GM12892 (cell line): ENCODE data around the gene ATP8B4.

Experiments
- DNase-seq: peaks from one replicate; pipeline ENCODE4 v3.0.0; 2011; ENCODE audit not compliant: insufficient read length
- FAIRE-seq: peaks from 2 replicates; lab custom pipeline; 2011; peaks lifted over from hg19 to GRCh38; lab: Jason Lieb, UNC
- POLR2A ChIP-seq: IDR thresholded peaks from 2 replicates; pipeline ENCODE4 v1.6.1; 2011; ENCODE audit warnings: low read depth, low read length, control low read depth
- POLR2AphosphoS5 ChIP-seq: IDR thresholded peaks from 2 replicates; pipeline ENCODE4 v1.6.1; 2011; ENCODE audit warnings: low read depth, low read length, control low read depth
- TAF1 ChIP-seq: IDR thresholded peaks from 2 replicates; pipeline ENCODE4 v1.6.1; 2011; ENCODE audit warnings: low read depth, mild to moderate bottlenecking, control low read depth, low read length, borderline replicate concordance

The ATP8B4 gene

DNA sequence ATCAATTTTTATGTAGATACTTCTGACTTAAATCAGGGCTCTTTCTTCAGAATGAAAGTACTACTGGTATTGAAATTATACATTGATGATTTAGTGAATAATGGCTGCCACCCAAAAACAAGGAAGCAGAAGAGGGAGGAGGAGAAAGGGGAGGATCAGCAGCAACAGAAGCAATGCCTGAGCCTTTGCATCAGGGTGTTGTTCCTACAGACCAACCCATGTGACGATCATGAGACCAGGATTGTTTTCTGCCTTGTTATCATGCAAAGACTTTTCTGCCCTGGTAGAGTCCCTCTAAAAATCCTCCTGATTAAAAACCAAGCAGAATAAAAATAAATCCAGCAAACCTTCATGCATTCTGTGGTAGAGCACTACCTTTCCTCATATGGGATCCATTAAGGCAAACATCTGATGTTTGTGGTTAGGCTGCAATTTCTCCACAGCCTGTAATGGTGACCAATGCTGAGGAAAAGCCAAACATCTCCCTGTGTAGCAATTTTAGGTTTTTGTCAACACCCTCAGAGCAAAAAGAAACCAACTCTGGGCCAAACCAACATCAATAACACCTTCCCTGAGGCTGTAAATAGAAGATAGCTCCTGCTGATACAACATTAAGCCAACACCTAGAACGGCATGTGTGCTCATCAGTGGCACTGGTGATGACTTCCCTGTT, 191.7 kb downstream of the ATP8B4 start:
- TF ChIP-seq POLR2AphosphoS5 (no peak), TAF1 (no peak), POLR2A (no peak)
- FAIRE-seq: no peak
- no peak for DNase-seq

- FAIRE-seq (no peak), DNase-seq (no peak)
- TF ChIP-seq TAF1: no peak
- TF ChIP-seq POLR2AphosphoS5: no peak
- TF ChIP-seq POLR2A: no peak
Measured at GRCh38 chr15:49926740-49927139, 192.3 kb downstream of the ATP8B4 start.

- FAIRE-seq (no peak), DNase-seq (no peak)
- TF ChIP-seq TAF1: no peak
- no peak for TF ChIP-seq POLR2A
- no peak for TF ChIP-seq POLR2AphosphoS5
Measured at GRCh38 chr15:49923671-49924070, 195.4 kb downstream of the ATP8B4 start.

DNA sequence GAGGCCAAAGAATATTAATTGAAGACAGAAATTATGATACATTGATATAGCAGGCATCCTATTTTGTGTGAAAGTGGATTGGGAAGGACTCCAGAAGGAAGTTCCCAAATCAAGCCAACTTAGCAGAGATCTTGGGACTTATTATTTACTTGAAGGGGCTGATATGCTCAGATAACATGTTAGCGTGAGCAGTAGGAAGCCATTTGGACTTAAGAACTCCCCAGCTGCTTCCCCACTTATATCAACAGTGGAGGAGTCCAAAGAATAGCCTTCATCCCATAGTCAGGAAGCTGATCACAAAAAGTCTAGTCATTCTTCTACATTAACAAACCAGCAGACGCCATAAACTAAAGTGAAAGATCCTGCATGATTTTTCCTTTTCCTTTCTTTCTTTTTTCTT, 200.0 kb downstream of the ATP8B4 start:
- FAIRE-seq: no peak
- no peak for DNase-seq
- TF ChIP-seq TAF1: no peak
- TF ChIP-seq POLR2AphosphoS5: no peak
- TF ChIP-seq POLR2A: no peak

- no peak for DNase-seq
- no peak for FAIRE-seq
- TF ChIP-seq TAF1 (no peak), POLR2A (no peak), POLR2AphosphoS5 (no peak)
Measured at GRCh38 chr15:49918121-49918520, 200.9 kb downstream of the ATP8B4 start.

GRCh38 chr15:49916998-49917397, 202.0 kb downstream of the ATP8B4 start:
- DNase-seq (no peak), FAIRE-seq (no peak)
- TF ChIP-seq POLR2A: no peak
- TF ChIP-seq POLR2AphosphoS5: no peak
- no peak for TF ChIP-seq TAF1

DNA sequence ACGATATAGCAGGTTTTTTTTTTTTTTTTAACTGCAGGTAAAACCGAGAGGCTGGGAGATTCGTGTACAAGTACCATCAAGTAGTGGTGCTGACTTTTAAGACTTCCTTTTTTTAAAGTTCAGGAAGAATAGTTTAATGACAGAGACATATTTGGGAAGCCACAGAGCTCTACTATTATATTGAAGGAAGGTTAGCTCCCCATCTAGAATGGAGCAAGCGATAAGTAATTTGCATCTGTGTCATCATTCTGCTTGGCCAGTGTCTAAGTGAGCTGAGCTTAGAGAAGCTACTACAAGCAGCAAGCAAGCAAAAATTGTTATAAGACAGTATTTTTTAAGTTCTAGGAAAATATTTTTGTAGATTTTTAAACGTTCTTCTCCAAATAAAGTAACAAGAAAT, 203.2 kb downstream of the ATP8B4 start:
- no peak for TF ChIP-seq POLR2A
- TF ChIP-seq TAF1: no peak
- TF ChIP-seq POLR2AphosphoS5: no peak
- FAIRE-seq: no peak
- no peak for DNase-seq

DNA sequence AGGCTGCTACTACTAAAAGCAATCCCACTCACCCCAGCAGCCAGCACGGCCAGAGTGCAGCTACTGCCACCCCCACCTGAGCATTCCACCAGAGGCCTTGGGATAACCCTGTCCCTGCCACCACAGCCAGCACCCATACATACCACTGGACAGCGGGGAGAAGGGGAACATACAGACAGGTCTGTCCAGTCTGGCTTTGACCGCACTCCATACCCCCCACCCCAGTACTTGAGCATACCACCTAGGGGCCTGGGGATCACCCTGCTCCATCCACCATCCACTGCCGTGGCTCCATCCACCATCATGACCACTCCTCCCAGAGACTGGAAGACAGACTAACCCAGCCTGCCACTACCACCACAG, 210.1 kb downstream of the ATP8B4 start:
- FAIRE-seq (no peak), DNase-seq (no peak)
- TF ChIP-seq POLR2A (no peak), POLR2AphosphoS5 (no peak), TAF1 (no peak)

DNA sequence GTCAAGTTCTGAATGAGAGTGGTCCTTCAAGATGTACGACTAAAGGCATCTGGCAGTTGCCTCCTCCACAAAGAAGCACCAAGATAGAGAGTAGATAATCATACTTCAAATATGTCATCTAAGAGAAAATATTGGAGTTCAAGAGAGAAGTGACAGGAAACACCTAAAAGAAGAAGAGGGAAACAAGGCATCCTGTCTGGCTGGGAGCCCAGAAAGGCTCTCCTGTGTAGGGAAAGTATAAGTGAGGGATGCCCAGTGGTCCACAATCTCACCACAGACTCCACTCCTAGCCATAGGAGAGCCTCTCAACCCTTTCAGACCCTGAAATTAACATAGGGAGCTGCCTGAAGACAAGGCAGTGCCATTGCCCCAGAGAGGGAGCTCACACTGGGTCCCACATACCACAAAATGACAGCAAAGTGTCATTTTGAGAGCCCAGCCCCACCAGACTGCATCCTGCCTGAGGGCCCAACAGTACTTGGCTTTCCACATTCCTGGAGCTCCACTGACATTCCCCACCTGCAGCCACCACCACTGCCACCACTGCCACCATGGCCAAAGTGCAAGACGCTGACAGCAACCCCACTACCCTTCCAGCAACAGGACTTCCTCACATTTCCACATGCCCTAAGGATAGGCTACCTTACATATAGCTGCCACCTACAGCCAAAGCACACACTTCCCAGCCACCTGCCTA, 210.6 kb downstream of the ATP8B4 start:
- DNase-seq (no peak), FAIRE-seq (no peak)
- TF ChIP-seq POLR2AphosphoS5: no peak
- no peak for TF ChIP-seq TAF1
- TF ChIP-seq POLR2A: no peak

GRCh38 chr15:49906966-49907365, 212.1 kb downstream of the ATP8B4 start:
- no peak for DNase-seq
- FAIRE-seq: no peak
- TF ChIP-seq POLR2A (no peak), TAF1 (no peak), POLR2AphosphoS5 (no peak)

GRCh38 chr15:49905221-49905620, 213.8 kb downstream of the ATP8B4 start:
- DNase-seq: no peak
- FAIRE-seq: no peak

GRCh38 chr15:49904296-49904695, 214.7 kb downstream of the ATP8B4 start:
- no peak for TF ChIP-seq TAF1
- FAIRE-seq (no peak), DNase-seq (no peak)

More at GRCh38 chr15:49905221-49905620, 213.8 kb downstream of the ATP8B4 start:
- TF ChIP-seq TAF1: no peak
- TF ChIP-seq POLR2A: no peak
- no peak for TF ChIP-seq POLR2AphosphoS5
